Endodermal cell (in vitro differentiated cells): ENCODE measurements around the gene RFX4. TPM values are rescaled to one million over a fixed set of nuclear protein-coding genes. Genes with fewer than 3 reads are reported as not detected.

Experiments used
- DNase-seq: peaks from one replicate; pipeline ENCODE4 v3.0.0-alpha.2; 2017
- H3K27ac ChIP-seq: 2 replicates; pipeline ENCODE4 v1.5.1; 2013; ENCODE audit warnings: mild to moderate bottlenecking, low read depth, low read length, moderate library complexity
- H3K27me3 ChIP-seq: 2 replicates; pipeline ENCODE4 v1.6.1; 2013; ENCODE audit warnings: mild to moderate bottlenecking, low read length, moderate library complexity; ENCODE audit not compliant: insufficient read depth, control insufficient read depth, poor library complexity, severe bottlenecking
- H3K36me3 ChIP-seq: 2 replicates; pipeline ENCODE4 v1.7.0; 2013; ENCODE audit warnings: mild to moderate bottlenecking, low read length, moderate library complexity; ENCODE audit not compliant: control insufficient read depth, insufficient read depth
- H3K4me1 ChIP-seq: one replicate; pipeline ENCODE4 v1.7.0; 2013; ENCODE audit warnings: low read length; ENCODE audit not compliant: control insufficient read depth, insufficient read depth
- H3K4me3 ChIP-seq: 2 replicates; pipeline ENCODE4 v1.5.1; 2013; ENCODE audit warnings: mild to moderate bottlenecking, low read length, moderate library complexity
- H3K9ac ChIP-seq: 2 replicates; pipeline ENCODE4 v1.6.1; 2013; ENCODE audit warnings: mild to moderate bottlenecking, low read length, moderate library complexity; ENCODE audit not compliant: poor library complexity, severe bottlenecking; ENCODE audit errors: extremely low read depth
- H3K9me3 ChIP-seq: 2 replicates; pipeline ENCODE4 v1.6.1; 2013; ENCODE audit warnings: mild to moderate bottlenecking, low read length, moderate library complexity; ENCODE audit not compliant: control insufficient read depth
- H3K27ac Mint-ChIP-seq: 2 replicates; pipeline ENCODE4 v1.8.0; 2020; ENCODE audit warnings: mixed read lengths
- H3K27me3 Mint-ChIP-seq: 2 replicates; pipeline ENCODE4 v1.8.0; 2021; ENCODE audit warnings: mild to moderate bottlenecking, mixed read lengths; ENCODE audit not compliant: insufficient read depth
- H3K36me3 Mint-ChIP-seq: 2 replicates; pipeline ENCODE4 v1.8.0; 2020; ENCODE audit warnings: low read depth, mixed read lengths
- H3K4me1 Mint-ChIP-seq: 2 replicates; pipeline ENCODE4 v1.8.0; 2020; ENCODE audit warnings: mixed read lengths
- H3K4me3 Mint-ChIP-seq: 2 replicates; pipeline ENCODE4 v1.8.0; 2020; ENCODE audit warnings: mild to moderate bottlenecking, moderate library complexity, mixed read lengths
- H3K9me3 Mint-ChIP-seq: 2 replicates; pipeline ENCODE4 v1.8.0; 2020; ENCODE audit warnings: mild to moderate bottlenecking, mixed read lengths
- WGBS, 2 experiments: methylation state at CpG; one replicate each; pipeline versions ENCODE4 v1.1.5 to v1.1.7; 2013; ENCODE audit warnings: missing lambda C conversion rate in 2 of 2, mixed read lengths in 1 of 2; ENCODE audit not compliant: insufficient coverage in 1 of 2, insufficient read length in 1 of 2; 5-methylcytosine and 5-hydroxymethylcytosine counted together
- total RNA-seq, 2 donors: library from RNA; stranded (reverse); fragmentation: NEBNext Ultra II Directional in 1 of 2; extraction: Animal tissue kit (Norgen Biotek cat#: 25700) in 1 of 2; gene quantifications; 2 replicates in 1 of 2; 3 replicates in 1 of 2; pipeline ENCODE4 v1.2.1, GENCODE V29; 2021
- TF ChIP-seq, protein P1 (sequence below): fragments of 200-600 bp; sonication (generic); conservative IDR thresholded peaks from 2 replicates; pipeline ENCODE4 v1.5.0; 2021; ENCODE audit warnings: antibody characterized with exemption, mild to moderate bottlenecking

RFX4 gene
- total RNA-seq, 2 donors from 2014 or later, result 0.09 to 0.86 TPM

DNA sequence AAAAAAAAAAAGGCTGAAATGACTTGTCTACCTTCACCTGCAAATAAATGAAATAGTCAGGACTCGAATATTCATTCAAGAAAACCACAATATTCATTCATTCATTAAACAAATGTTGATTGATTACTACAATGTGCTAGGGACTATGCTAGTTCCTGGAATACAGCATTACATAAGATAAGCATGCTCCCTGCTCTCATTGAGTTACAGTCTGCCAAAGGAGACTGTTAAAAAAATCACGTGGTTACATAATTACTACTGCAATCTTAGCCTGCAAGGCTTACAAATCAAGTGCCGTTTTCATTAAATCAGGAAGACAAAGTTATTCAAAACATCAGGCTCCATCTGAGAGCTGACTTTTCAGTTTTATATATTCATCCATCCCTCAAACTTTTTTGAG lies 121.3 kb downstream of the RFX4 start:
- Histone ChIP-seq H3K9me3 (peaks cover 22% of the 10 kb centered on the region), H3K4me1 (no peaks in the 10 kb centered on the region), H3K27me3 (no peaks in the 10 kb centered on the region), H3K27ac (no peak overlapping the region), H3K9ac (no peak overlapping the region), H3K4me3 (no peak overlapping the region), H3K36me3 (no peaks in the 10 kb centered on the region)
- no peak overlapping the region for H3K27ac Mint-ChIP-seq
- peaks cover 28% of the 10 kb centered on the region for H3K9me3 Mint-ChIP-seq
- H3K4me1 Mint-ChIP-seq, result peaks cover 2% of the 10 kb centered on the region
- no peaks in the 10 kb centered on the region for H3K27me3 Mint-ChIP-seq
- 86% methylated on average over 3 of the region's 3 CpGs for WGBS, 2 experiments
- H3K4me3 Mint-ChIP-seq, result no peak overlapping the region
- TF ChIP-seq, protein P1, sequence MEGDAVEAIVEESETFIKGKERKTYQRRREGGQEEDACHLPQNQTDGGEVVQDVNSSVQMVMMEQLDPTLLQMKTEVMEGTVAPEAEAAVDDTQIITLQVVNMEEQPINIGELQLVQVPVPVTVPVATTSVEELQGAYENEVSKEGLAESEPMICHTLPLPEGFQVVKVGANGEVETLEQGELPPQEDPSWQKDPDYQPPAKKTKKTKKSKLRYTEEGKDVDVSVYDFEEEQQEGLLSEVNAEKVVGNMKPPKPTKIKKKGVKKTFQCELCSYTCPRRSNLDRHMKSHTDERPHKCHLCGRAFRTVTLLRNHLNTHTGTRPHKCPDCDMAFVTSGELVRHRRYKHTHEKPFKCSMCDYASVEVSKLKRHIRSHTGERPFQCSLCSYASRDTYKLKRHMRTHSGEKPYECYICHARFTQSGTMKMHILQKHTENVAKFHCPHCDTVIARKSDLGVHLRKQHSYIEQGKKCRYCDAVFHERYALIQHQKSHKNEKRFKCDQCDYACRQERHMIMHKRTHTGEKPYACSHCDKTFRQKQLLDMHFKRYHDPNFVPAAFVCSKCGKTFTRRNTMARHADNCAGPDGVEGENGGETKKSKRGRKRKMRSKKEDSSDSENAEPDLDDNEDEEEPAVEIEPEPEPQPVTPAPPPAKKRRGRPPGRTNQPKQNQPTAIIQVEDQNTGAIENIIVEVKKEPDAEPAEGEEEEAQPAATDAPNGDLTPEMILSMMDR, result no peak
- no peak for DNase-seq
- no peaks in the 10 kb centered on the region for H3K36me3 Mint-ChIP-seq

DNA sequence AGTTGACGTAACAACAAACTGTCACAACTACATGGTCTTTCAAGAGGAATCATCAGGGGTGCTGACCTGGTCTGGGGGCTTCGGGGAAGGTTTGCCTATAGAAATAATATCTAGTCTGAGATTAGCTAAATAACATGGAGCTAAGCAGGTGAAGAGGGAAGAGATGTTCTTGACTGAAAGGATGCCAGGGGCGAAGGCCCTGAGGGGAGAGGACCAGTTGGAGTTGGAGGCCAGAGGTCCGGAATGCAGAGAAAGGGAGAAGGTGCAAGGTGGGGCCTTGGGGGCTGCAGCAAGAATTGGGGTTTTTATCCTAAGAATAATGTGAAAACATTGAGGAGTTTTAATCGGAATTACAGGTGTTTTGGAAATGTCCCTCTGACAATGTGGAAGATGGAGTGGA lies 123.2 kb downstream of the RFX4 start:
- 92 to 94% methylated on average over 3 to 5 of the region's 5 CpGs for WGBS, 2 experiments
- peaks cover 7% of the 10 kb centered on the region for H3K4me1 ChIP-seq
- H3K27ac ChIP-seq, result no peak overlapping the region
- TF ChIP-seq, protein P1, result no peak
- DNase-seq, result no peak
- H3K4me3 ChIP-seq, result no peak overlapping the region
- H3K4me1 Mint-ChIP-seq, result peaks cover 17% of the 10 kb centered on the region
- no peaks in the 10 kb centered on the region for H3K36me3 Mint-ChIP-seq
- H3K9me3 Mint-ChIP-seq, result peaks cover 13% of the 10 kb centered on the region
- no peak overlapping the region for H3K4me3 Mint-ChIP-seq
- H3K27ac Mint-ChIP-seq, result no peak overlapping the region
- no peaks in the 10 kb centered on the region for H3K27me3 Mint-ChIP-seq
- H3K9me3 ChIP-seq, result peaks cover 16% of the 10 kb centered on the region
- H3K9ac ChIP-seq, result no peak overlapping the region
- no peaks in the 10 kb centered on the region for H3K27me3 ChIP-seq
- no peaks in the 10 kb centered on the region for H3K36me3 ChIP-seq

DNA sequence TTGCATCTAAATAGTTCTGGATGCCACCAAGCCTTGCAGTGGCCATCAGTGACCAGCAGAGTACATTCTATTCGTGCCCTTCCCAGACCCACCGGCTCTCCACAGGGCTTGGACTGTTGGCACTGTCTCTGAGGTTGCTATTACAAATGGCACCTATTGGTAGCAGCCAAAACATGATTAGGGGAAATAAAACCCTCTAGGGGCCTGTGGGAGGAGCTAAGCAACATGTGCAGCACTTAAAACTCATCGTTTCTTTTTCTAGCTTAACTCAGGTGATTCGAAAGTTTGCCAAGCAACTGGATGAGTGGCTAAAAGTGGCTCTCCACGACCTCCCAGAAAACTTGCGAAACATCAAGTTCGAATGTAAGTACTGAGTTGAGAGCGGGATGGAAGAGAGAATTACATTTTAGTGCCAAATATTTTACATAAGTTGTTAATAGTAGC lies 126.3 kb downstream of the RFX4 start:
- Mint-ChIP-seq H3K27ac (no peak overlapping the region), H3K9me3 (no peaks in the 10 kb centered on the region), H3K27me3 (no peaks in the 10 kb centered on the region), H3K4me1 (peaks cover 30% of the 10 kb centered on the region), H3K4me3 (no peak overlapping the region), H3K36me3 (no peaks in the 10 kb centered on the region)
- TF ChIP-seq, protein P1, result peak; percentile 60
- no peak overlapping the region for H3K9ac ChIP-seq
- H3K4me3 ChIP-seq, result no peak overlapping the region
- DNase-seq, result peak; percentile 65
- no peaks in the 10 kb centered on the region for H3K36me3 ChIP-seq
- H3K9me3 ChIP-seq, result no peaks in the 10 kb centered on the region
- H3K27me3 ChIP-seq, result no peaks in the 10 kb centered on the region
- WGBS, 2 experiments, result 93 to 96% methylated on average over 5 to 8 of the region's 8 CpGs
- H3K27ac ChIP-seq, result no peak overlapping the region
- peaks cover 7% of the 10 kb centered on the region for H3K4me1 ChIP-seq
